T follicular helper cell (primary cell): ENCODE measurements around the gene CHN1.

Experiments used
- DNase-seq: peaks from one replicate; pipeline ENCODE4 v3.0.0-alpha.2; 2020; ENCODE audit warnings: low read depth

Gene CHN1

DNA sequence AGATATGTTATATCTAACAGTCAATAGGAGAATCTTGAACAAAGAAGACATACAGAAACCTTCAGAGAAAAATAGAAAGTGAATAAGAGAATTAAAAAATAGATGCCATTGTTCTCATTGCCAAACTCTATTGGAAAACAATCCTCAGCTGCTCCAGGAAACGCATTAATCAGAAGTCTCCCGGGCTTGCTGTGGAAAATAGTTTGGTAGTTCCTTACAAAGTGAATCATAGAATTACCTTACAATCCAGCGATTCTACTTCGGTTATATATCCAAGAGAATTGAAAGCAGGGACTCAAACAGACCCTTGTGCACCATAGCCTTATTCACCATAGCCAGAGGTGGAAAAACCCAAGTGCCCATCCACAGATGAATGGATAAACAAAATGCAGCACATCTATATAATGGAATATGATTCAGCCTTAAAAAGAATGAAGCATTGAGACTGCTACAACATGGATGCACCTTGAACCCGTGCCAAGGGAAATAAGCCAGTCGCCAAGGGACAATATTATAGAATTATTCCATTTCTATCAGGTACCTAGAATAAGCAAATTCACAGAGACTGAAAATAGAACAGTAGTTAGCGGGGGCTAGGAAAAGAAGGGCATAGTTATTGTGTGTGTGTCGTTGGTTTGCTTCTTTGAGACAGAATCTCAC lies 219.0 kb downstream of the CHN1 start:
- DNase-seq = no peak

DNA sequence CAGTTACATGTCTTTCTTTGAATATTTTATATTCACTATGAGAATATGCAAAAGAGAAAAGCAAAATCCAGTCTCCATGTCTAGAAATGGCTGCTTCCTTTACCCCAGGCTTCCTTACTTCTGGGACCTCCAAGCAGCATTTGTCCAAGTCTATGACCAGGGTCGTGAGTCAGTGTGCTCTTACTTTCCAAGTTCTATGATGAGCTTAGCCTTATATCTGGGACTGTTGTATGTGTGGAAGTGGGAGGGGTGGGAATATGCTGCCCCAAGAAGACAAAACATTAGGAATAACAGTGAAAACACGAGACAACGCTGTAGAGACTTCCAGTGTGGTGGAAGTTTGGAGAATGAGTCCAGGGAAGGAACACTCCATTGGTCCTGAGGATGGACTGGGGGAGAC lies 219.7 kb downstream of the CHN1 start:
- no peak for DNase-seq

GRCh38 chr2:174784909-174785308 lies 220.3 kb downstream of the CHN1 start:
- DNase-seq = no peak

- no peak for DNase-seq
These were observed 220.9 kb downstream of the CHN1 start for GRCh38 chr2:174784316-174784715.

- no peak for DNase-seq
These were observed 223.2 kb downstream of the CHN1 start for GRCh38 chr2:174781996-174782395.

DNA sequence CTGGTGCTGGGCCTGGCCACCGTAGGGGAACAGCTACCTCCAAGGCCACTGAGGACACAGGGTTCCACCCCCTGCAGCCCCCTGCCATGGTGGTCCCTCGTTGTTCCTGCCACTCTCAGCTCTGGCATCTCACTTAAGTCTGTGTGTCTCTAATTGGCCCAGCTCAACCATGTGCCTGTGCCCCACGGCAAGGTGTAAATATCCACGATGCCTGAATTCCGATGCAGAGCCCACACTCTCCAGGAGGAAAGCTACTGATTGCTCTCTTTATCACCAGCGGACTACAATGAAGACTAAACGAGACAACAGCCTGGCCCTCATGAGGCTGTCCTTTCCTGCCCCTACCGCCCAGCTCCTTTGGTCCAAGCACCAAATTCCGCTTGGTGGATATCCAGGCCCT lies 223.9 kb downstream of the CHN1 start:
- no peak for DNase-seq

GRCh38 chr2:174780856-174781255 lies 224.3 kb downstream of the CHN1 start:
- DNase-seq = no peak

DNA sequence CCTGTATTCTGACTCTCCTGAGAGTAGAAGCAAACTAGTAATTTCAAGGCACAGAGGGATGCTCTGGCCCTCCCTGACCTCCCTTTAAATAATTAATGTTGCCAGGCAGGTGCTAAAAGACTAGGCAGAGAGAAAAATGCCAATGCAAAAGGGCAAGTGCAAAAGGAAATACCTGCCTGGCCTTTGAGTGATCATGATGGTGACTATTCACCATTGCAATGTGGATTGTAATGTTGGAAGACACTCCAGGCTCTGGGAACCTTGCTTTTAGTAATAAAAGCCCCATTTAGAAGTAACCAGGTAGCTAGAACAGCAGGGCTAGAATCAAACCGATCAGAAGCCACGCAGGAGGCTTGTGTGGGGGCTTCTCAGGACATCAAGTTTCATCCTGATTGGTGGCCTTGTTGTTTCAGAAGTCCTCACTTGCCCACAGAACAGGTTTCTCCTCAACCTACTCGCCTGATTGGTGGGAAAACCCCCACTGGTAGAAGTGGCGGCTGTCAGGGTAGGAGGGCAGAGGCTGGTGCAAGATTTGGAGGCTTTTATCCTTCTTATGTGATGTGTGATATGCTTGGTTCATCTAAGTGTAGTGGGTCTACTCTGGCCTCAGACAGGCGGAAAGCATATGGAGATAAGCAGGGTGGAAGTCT lies 224.9 kb downstream of the CHN1 start:
- no peak for DNase-seq

DNA sequence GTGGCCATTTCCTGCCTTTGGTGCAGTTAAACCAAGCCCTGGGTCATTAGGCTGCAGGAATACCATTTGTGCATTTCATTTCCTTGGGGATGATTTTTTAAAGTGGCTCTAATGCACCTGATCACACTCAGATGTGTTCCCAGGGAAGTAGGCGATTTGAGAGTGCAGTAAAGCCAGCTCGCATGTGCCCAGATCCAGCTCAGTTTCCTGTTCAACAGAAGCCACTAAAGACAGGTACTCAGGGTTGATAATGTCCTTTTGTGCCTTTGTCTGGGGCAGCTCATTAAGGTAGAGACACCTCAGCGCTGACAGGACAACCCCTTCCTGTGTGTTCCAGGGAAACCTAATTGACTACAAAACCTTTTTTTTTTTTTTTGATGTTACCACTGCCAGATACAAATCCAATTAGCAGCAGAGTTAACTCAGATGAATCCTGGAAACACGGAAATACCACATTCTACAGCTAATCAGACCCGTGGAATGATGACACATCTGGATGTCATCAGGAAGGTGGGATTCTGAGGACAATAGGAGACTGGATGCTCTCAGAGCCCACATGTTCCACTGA lies 225.7 kb downstream of the CHN1 start:
- DNase-seq = no peak

GRCh38 chr2:174778085-174778981 lies 226.8 kb downstream of the CHN1 start:
- peak; percentile 69 for DNase-seq

GRCh38 chr2:174777347-174778084 lies 227.7 kb downstream of the CHN1 start:
- DNase-seq = no peak

- DNase-seq = no peak
These were observed 228.5 kb downstream of the CHN1 start for GRCh38 chr2:174776675-174777074.

DNA sequence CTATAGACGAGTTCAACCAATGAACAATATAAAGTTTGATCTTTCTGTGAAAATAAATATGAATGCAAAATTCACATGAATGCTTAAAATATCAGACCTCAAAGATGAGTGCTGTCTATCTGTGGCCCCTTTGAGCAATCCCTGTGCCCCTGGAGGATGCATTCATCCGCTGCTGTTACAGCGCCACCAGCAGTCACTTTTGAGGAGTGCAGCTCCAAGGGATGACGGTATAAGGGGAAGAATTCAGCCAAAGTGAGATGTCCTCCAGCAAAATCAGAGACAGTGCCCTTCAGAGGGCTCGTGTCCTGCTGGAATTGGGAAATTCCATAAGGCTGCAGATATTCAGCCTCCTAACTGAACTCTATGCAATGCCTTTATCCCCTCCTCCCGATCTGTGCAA lies 229.0 kb downstream of the CHN1 start:
- DNase-seq = no peak

DNA sequence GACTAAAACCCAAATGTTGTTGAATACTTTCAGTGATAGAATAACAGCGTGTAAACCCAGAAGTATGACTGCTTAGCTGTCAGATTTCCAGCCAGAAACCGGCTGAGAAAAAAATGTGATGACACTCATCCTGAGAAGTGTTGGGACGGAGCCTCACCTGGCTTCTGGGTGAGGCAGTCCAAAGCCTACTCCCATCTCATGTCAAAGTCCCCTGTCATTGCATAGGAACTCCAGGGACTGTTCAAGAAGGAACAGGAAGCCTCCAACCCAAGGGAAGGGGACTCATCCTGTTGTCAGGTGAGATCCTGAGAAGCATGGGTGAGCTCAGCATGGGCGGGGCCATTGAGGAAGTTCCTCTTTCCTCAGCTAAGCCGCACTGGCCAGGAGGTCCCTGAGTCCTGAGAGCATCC lies 229.6 kb downstream of the CHN1 start:
- no peak for DNase-seq

GRCh38 chr2:174774886-174775285 lies 230.3 kb downstream of the CHN1 start:
- DNase-seq = no peak

DNA sequence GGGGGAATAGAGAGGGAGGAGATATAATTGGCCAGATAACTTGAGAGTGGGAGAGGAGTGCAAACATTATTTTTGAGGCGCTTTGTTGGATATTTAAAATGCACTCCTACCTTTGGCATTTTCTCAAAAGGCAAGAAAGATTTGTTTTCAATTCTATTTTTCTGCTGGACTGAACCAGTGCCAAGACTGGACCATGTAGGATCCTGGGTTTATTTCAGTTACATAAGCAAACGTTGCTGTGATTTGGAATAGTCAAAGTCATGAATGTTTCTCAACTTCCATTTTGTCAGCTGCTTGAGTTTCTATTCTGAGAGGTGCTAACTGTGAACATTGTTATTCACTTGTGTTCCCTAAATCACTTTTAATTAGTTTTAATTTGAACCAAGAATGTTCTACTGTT lies 232.0 kb downstream of the CHN1 start:
- DNase-seq = no peak

GRCh38 chr2:174772472-174772801 lies 232.7 kb downstream of the CHN1 start:
- no peak for DNase-seq

DNA sequence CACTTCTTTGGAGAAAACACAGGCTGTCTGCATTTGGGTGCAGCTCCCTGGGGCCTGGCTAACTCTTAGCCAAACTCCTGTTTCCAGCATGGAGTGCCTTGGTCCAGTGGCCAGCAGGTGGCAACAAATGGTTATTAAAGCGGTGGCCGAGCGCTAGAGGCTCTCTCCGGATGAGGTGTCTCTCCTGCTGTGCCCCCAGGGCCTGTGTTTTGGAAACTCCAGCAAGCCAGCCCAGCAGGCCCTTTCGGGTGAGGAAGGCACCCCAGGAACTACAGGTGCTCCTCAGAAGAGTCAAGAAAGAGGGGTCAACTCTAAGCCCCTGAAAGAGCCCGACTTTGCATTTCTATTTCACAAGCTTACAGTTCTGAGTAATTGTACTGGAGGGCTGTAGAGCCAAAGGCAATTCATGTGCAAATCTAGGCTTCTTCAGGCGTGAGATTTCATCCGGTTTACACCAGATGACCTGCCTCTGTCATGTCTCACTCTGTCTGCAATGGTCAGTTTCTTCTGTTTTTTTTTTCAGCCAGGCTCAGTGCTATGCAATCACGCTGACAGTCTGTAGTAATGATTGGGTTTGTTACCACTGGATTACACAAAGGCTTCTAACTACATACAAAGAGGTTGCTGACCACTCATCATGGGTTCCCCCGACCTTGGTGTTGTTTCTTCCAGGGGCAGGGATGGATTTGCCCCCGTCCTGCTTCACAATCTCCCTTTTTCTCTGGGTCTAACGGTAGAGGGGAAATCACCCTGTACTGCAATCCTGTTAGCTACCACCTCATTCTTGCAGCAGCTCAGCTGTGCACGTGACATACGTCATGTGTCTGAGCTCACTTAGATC lies 233.3 kb downstream of the CHN1 start:
- DNase-seq = no peak

DNA sequence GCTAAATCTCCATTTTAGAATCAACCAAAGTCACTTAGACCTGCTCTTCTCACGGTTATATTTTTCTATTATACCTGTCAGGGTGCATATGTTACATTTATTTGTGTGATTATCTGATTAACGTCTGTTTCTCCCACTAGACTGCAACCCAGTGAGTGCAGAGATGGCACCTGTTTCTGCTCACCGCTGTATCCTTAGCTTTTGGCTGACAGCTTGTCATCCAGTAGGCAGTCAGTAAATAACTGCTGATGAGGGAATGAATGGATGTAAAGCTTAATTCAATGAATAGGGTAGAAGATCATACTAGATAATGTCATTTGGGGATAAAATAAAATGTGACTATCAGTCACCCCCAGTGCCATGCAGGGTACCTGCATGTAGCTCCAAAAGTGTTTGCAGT lies 234.0 kb downstream of the CHN1 start:
- DNase-seq = no peak

GRCh38 chr2:174768557-174768956 lies 236.6 kb downstream of the CHN1 start:
- DNase-seq = no peak

GRCh38 chr2:174766271-174766670 lies 238.9 kb downstream of the CHN1 start:
- DNase-seq = no peak
